Activated CD4-positive, CD25-positive, alpha-beta regulatory T cell treated with anti-CD3 and anti-CD28 coated beads, Interleukin-2, amount 50 U/mL, for 72 hours (primary cell): ENCODE results near the gene GOLM1.
"Not testable (repeated sequence)": the region's sequence is repeated elsewhere in the genome, so short reads cannot be mapped to it uniquely, and the experiment has no call there.

Experiments
- DNase-seq: peaks from one replicate; pipeline ENCODE4 v3.0.0; 2021

Gene GOLM1

GRCh38 chr9:86079865-86080469 lies 19.4 kb downstream of the GOLM1 start:
- DNase-seq = no peak

GRCh38 chr9:86079421-86079831 lies 19.9 kb downstream of the GOLM1 start:
- DNase-seq = no peak

GRCh38 chr9:86078731-86079130 lies 20.6 kb downstream of the GOLM1 start:
- no peak for DNase-seq

- DNase-seq = no peak
These were observed 22.1 kb downstream of the GOLM1 start for GRCh38 chr9:86077276-86077675.

- no peak for DNase-seq
These were observed 23.9 kb downstream of the GOLM1 start for GRCh38 chr9:86075132-86076109.

- no peak for DNase-seq
These were observed 25.5 kb downstream of the GOLM1 start for GRCh38 chr9:86073839-86074238.

GRCh38 chr9:86072394-86072877 lies 26.9 kb downstream of the GOLM1 start:
- no peak for DNase-seq

- DNase-seq = no peak
These were observed 30.0 kb downstream of the GOLM1 start for GRCh38 chr9:86069206-86069869.

- DNase-seq = no peak
These were observed 35.1 kb downstream of the GOLM1 start for GRCh38 chr9:86064220-86064619.

- no peak for DNase-seq
These were observed 36.3 kb downstream of the GOLM1 start for GRCh38 chr9:86062845-86063693.

- DNase-seq = no peak
These were observed 37.2 kb downstream of the GOLM1 start for GRCh38 chr9:86061972-86062739.

GRCh38 chr9:86057491-86057890 lies 41.9 kb downstream of the GOLM1 start:
- DNase-seq = no peak

GRCh38 chr9:86054695-86055094 lies 44.7 kb downstream of the GOLM1 start:
- no peak for DNase-seq

GRCh38 chr9:86052556-86053468 lies 46.5 kb downstream of the GOLM1 start:
- no peak for DNase-seq

- not testable (repeated sequence) for DNase-seq
These were observed 51.2 kb downstream of the GOLM1 start for GRCh38 chr9:86048018-86048742.

GRCh38 chr9:86047361-86047760 lies 52.0 kb downstream of the GOLM1 start:
- no peak for DNase-seq

- DNase-seq = no peak
These were observed 52.4 kb downstream of the GOLM1 start for GRCh38 chr9:86046930-86047341.

GRCh38 chr9:86046071-86046636 lies 53.2 kb downstream of the GOLM1 start:
- DNase-seq = no peak

GRCh38 chr9:86045654-86046053 lies 53.7 kb downstream of the GOLM1 start:
- no peak for DNase-seq
